Measurements from ENCODE around the gene LIM2. TPM values are rescaled to one million over a fixed set of nuclear protein-coding genes. Genes with fewer than 3 reads are reported as not detected.

Gene LIM2
- total and polyA plus RNA-seq, 2 of the 8 experiments (the other 6 are each of a cell fraction or from before 2014, with no cell fraction given) = not detected

- H2BK12ac ChIP-seq (ENCODE audit: low read depth, low read length) = peak overlapping the region; percentile 17; the same call in 1 of the 2 replicates
- H3K79me2 ChIP-seq (ENCODE audit: control insufficient read depth in 1 of 2, insufficient read depth in 2 of 2, low read length in 2 of 2) = no peaks in the 10 kb centered on the region
- no peak overlapping the region for H4K5ac ChIP-seq (ENCODE audit: insufficient read length, low read depth, low read length)
- H3K79me1 ChIP-seq (ENCODE audit: low read depth, low read length) = no peaks in the 10 kb centered on the region
- WGBS, 2 experiments (ENCODE audit: extremely low coverage in 1 of 2, insufficient coverage in 1 of 2, insufficient read length in 1 of 2, insufficient replicate concordance in 2 of 2, low coverage in 1 of 2, low lambda C conversion rate in 2 of 2, missing lambda C conversion rate in 1 of 2) = 88% methylated on average over 17 of the region's 18 CpGs; no CpG with 5 or more reads in 1 of the 2 experiments
- peak overlapping the region; percentile 65 to 83 for H3K4me2 ChIP-seq (ENCODE audit: insufficient read depth in 1 of 2, low read depth in 2 of 2, low read length in 2 of 2)
- H2AK5ac ChIP-seq (ENCODE audit: low read depth, low read length) = no peak overlapping the region
- peaks cover 13% of the 10 kb centered on the region for H3K23me2 ChIP-seq (ENCODE audit: low read depth, low read length)
- H3K4ac ChIP-seq (replicated peaks; ENCODE audit: insufficient read length, low read depth, low read length) = no peak overlapping the region
- no peak overlapping the region; the same call in 1 of the 2 replicates for H4K8ac ChIP-seq (ENCODE audit: extremely low read depth, insufficient read depth, low read length)
- H3K27me3 ChIP-seq (replicated peaks in 1 of 4; ENCODE audit: control insufficient read depth in 3 of 4, extremely low read depth in 1 of 4, insufficient read depth in 3 of 4, low read length in 3 of 4) = peaks cover 0 to 18% (median 11%) of the 10 kb centered on the region in 4 experiments; a peak in 5 of 7 replicates
- 0 out of 2 replicates have a peak overlapping the region, but pooled peaks have one; percentile 29 for H2BK15ac ChIP-seq (ENCODE audit: low read length)
- H4K91ac ChIP-seq (replicated peaks; ENCODE audit: insufficient read length, low read length) = peak overlapping the region; percentile 80
- no peak overlapping the region; the same call in 1 of the 2 replicates for H2BK5ac ChIP-seq (ENCODE audit: low read depth, low read length)
- FAIRE-seq (no peak), DNase-seq (ENCODE audit: low read depth in 1 of 2, low spot score in 2 of 2) (no peak)
- no peak overlapping the region for H3K56ac ChIP-seq (replicated peaks; ENCODE audit: insufficient read length, low read depth, low read length)
- H2AFZ ChIP-seq (ENCODE audit: low read length) = no peak overlapping the region
- no peaks in the 10 kb centered on the region; a peak in 1 of 8 replicates for H3K36me3 ChIP-seq (ENCODE audit: control insufficient read depth in 2 of 4, insufficient read depth in 4 of 4, low read length in 3 of 4)
- ChIA-PET CTCF (ENCODE audit: partially characterized antibody) (interaction anchor here (0.6 to 4.9 kb wide), 11 partner anchors 10 to 97 kb away, joined by 3 to 42 read pairs (median 4); partner anchors contain the start of gene CLDND2), POLR2A (ENCODE audit: partially characterized antibody) (interaction anchor here (0.8 to 3.9 kb wide), 9 partner anchors 8 to 49 kb away, joined by 3 to 19 read pairs (median 7); partner anchors contain the start of genes C19orf84 and ETFB)
- H3K18ac ChIP-seq (ENCODE audit: extremely low read depth, low read length) = peak overlapping the region; percentile 9; the same call in 1 of the 2 replicates
- H3K9me3 ChIP-seq (ENCODE audit: insufficient read depth in 2 of 2, low read depth in 1 of 2, low read length in 1 of 2) = no peaks in the 10 kb centered on the region
- H3K14ac ChIP-seq (ENCODE audit: insufficient read length) = no peak overlapping the region
- H4K20me1 ChIP-seq (replicated peaks in 1 of 2; ENCODE audit: control insufficient read depth in 1 of 2, insufficient read depth in 2 of 2, low read length in 2 of 2) = no peaks in the 10 kb centered on the region
- H2BK20ac ChIP-seq (ENCODE audit: low read length) = no peak overlapping the region
- no peak overlapping the region for H3K23ac ChIP-seq (ENCODE audit: insufficient read length)
- H3K4me1 ChIP-seq (replicated peaks in 1 of 4; ENCODE audit: control insufficient read depth in 3 of 4, insufficient read depth in 4 of 4, low read length in 3 of 4) = peaks cover 0 to 20% (median 16%) of the 10 kb centered on the region in 4 experiments; a peak in 6 of 7 replicates
- no peak overlapping the region for H2BK120ac ChIP-seq (replicated peaks; ENCODE audit: low read depth, low read length)
- no peak overlapping the region for H3K9ac ChIP-seq (replicated peaks in 1 of 4; ENCODE audit: extremely low read depth in 1 of 4, low read depth in 3 of 4, low read length in 3 of 4)
- H3K4me3 ChIP-seq (ENCODE audit: extremely low read depth in 1 of 4, insufficient read depth in 2 of 4, low read depth in 3 of 4, low read length in 4 of 4) = peak overlapping the region in 1 of 4 experiments; percentile 72; a peak in 2 of 8 replicates
- H3K27ac ChIP-seq (ENCODE audit: low read depth, low read length) = no peak overlapping the region
- TF ChIP-seq BACH1 (IDR thresholded peaks at IDR 0.05; ENCODE audit: low read length) = no peak
- TF ChIP-seq KDM5A (IDR thresholded peaks at IDR 0.05; ENCODE audit: low read length) = no peak
- no peak for TF ChIP-seq TAF1 (IDR thresholded peaks at IDR 0.05; ENCODE audit: low read depth, low read length)
- no peak for TF ChIP-seq CEBPB (IDR thresholded peaks at IDR 0.05; ENCODE audit: low read depth, low read length)
- TF ChIP-seq SIN3A (conservative IDR thresholded peaks at IDR 0.05 in 1 of 2, IDR thresholded peaks at IDR 0.05 in 1 of 2; ENCODE audit: low read depth in 1 of 2, low read length in 2 of 2) = no peak
- TF ChIP-seq ATF2 (IDR thresholded peaks at IDR 0.05; ENCODE audit: low read length) = no peak
- TF ChIP-seq SP2 (IDR thresholded peaks at IDR 0.05; ENCODE audit: low read length) = no peak
- TF ChIP-seq USF2 (IDR thresholded peaks at IDR 0.05; ENCODE audit: low read length) = no peak
- TF ChIP-seq MAFK (IDR thresholded peaks at IDR 0.05; ENCODE audit: low read depth, low read length) = no peak
- no peak for TF ChIP-seq GTF2F1 (IDR thresholded peaks at IDR 0.05; ENCODE audit: borderline replicate concordance, low read depth, low read length)
These were observed 46.7 kb downstream of the LIM2 start for GRCh38 chr19:51341066-51341465.

All from H1 (cell line).